GM12891 (cell line): ENCODE measurements around the gene C1orf159.
"Not testable (repeated sequence)": the region's sequence is repeated elsewhere in the genome, so short reads cannot be mapped to it uniquely, and the experiment has no call there.

Experiments
- PAX5 ChIP-seq: IDR thresholded peaks from 2 replicates; pipeline ENCODE4 v1.6.1; 2011; ENCODE audit warnings: low read length, moderate library complexity, mild to moderate bottlenecking; ENCODE audit not compliant: insufficient read depth, severe bottlenecking
- POLR2A ChIP-seq: IDR thresholded peaks from 2 replicates; pipeline ENCODE4 v1.6.1; 2011; ENCODE audit warnings: low read depth, low read length, control low read depth
- POLR2AphosphoS5 ChIP-seq: IDR thresholded peaks from 2 replicates; pipeline ENCODE4 v1.6.1; 2011; ENCODE audit warnings: low read depth, low read length, control low read depth
- POU2F2 ChIP-seq: IDR thresholded peaks from 2 replicates; pipeline ENCODE4 v1.6.1; 2011; ENCODE audit warnings: low read depth, mild to moderate bottlenecking, control low read depth, low read length, moderate library complexity
- SPI1 ChIP-seq: IDR thresholded peaks from 2 replicates; pipeline ENCODE4 v1.6.1; 2011; ENCODE audit warnings: low read depth, low read length, control low read depth
- TAF1 ChIP-seq: IDR thresholded peaks from 2 replicates; pipeline ENCODE4 v1.6.1; 2011; ENCODE audit warnings: low read depth, low read length, control low read depth

DNA sequence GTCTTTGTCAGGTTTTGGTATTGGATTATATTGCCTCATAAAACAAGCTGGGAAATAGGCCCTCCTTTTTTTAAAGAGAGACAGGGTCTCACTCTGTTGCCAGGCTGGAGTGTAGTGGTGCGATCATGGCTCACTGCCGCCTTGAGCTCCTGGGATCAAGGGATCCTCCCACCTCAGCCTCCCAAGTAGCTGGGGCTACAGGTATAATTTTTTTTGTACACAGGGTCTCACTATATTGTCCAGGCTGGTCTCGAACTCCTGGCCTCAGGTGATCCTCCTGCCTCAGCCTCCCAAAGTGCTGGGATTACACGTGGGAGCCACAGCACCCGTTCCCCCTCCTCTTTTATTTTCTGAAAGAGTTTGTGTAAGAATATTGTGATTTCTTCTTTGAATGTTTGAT is 19.8 kb downstream of the C1orf159 start:
- TF ChIP-seq POLR2AphosphoS5, TAF1, POLR2A, POU2F2, SPI1, PAX5: not testable (repeated sequence)
